HepG2 (cell line): Measurements from ENCODE around the gene CCDC136. TPM values are rescaled to one million over a fixed set of nuclear protein-coding genes. Genes with fewer than 3 reads are reported as not detected.

Experiments used
- CREB1 ChIP-seq, 2 experiments: fragments of 450-650 bp in 1 of 2; IDR thresholded peaks; 2 replicates each; pipeline ENCODE4 v1.6.1; 2016 to 2017; ENCODE audit warnings: control low read depth in 1 of 2, mild to moderate bottlenecking in 1 of 2, missing compliant biosample characterization in 1 of 2, missing genetic modification characterization in 1 of 2
- GATAD1 ChIP-seq: IDR thresholded peaks from 2 replicates; pipeline ENCODE4 v1.6.1; 2016; ENCODE audit warnings: missing genetic modification reagents, missing compliant biosample characterization
- KLF12 ChIP-seq: sonication (generic); formaldehyde crosslinking; IDR thresholded peaks from 2 replicates; pipeline ENCODE4 v1.4.0; 2020; ENCODE audit warnings: missing genetic modification reagents, borderline replicate concordance
- MAZ ChIP-seq, 2 experiments: sonication (generic) in 1 of 2; formaldehyde crosslinking in 1 of 2; IDR thresholded peaks; 2 replicates each; pipeline versions ENCODE4 v1.5.0 to v1.6.1; 2012 to 2020; ENCODE audit warnings: low read depth in 2 of 2, mild to moderate bottlenecking in 2 of 2, borderline replicate concordance in 1 of 2, improper control_type of control experiment in 1 of 2, low read length in 1 of 2, missing genetic modification reagents in 1 of 2, moderate library complexity in 1 of 2
- NFATC3 ChIP-seq: sonication (generic); formaldehyde crosslinking; IDR thresholded peaks from 2 replicates; pipeline ENCODE4 v1.5.1; 2020; ENCODE audit warnings: mild to moderate bottlenecking, missing genetic modification reagents
- NONO ChIP-seq, 2 experiments: fragments of 450-650 bp in 1 of 2; sonication (generic) in 1 of 2; formaldehyde crosslinking in 1 of 2; IDR thresholded peaks in 1 of 2; conservative IDR thresholded peaks in 1 of 2; 2 replicates each; pipeline versions ENCODE4 v1.6.1 to v1.8.0; 2017 to 2022; ENCODE audit warnings: mild to moderate bottlenecking in 1 of 2, missing genetic modification reagents in 1 of 2, moderate library complexity in 1 of 2
- PHF5A ChIP-seq: IDR thresholded peaks from one replicate; pipeline ENCODE4 v1.6.1; 2018; ENCODE audit warnings: low read depth, missing genetic modification reagents; ENCODE audit not compliant: unreplicated experiment
- RXRB ChIP-seq: IDR thresholded peaks from 2 replicates; pipeline ENCODE4 v1.6.1; 2016; ENCODE audit warnings: borderline replicate concordance, missing genetic modification reagents, missing compliant biosample characterization
- TAF1 ChIP-seq: sonication (generic); formaldehyde crosslinking; IDR thresholded peaks from 2 replicates; pipeline ENCODE4 v1.4.0; 2020; ENCODE audit warnings: missing genetic modification reagents
- ZNF333 ChIP-seq: sonication (generic); formaldehyde crosslinking; IDR thresholded peaks from 2 replicates; pipeline ENCODE4 v1.4.0; 2020; ENCODE audit warnings: mild to moderate bottlenecking, missing genetic modification reagents, borderline replicate concordance
- ZNF879 ChIP-seq: sonication (generic); formaldehyde crosslinking; IDR thresholded peaks from 2 replicates; pipeline ENCODE4 v1.8.1; 2023; ENCODE audit warnings: missing genetic modification reagents
- polyA plus RNA-seq, 8 experiments: library from polyadenylated mRNA; depleted of rRNA in 3 of 8; stranded (reverse) in 7 of 8; unstranded in 1 of 8; fragments of >200 nt; fragmentation: Illumina TruSeq in 4 of 8; extraction: Trizol in 4 of 8; gene quantifications; 2 replicates each; pipeline versions ENCODE4 v1.2.1 to v1.2.3, GENCODE V29; 2011 to 2016; ENCODE audit warnings: low read depth in 4 of 8, missing spikeins in 1 of 8, mixed read lengths in 1 of 8; ENCODE audit not compliant: insufficient read depth in 1 of 8
- total RNA-seq, 5 experiments: library from RNA; depleted of rRNA; stranded (reverse); fragments of >200 nt; fragmentation: Illumina TruSeq; extraction: Trizol; gene quantifications; 2 replicates each; pipeline ENCODE4 v1.2.3, GENCODE V29; 2016; ENCODE audit warnings: low read depth in 1 of 5
- TF ChIP-seq, protein P1 (sequence below): IDR thresholded peaks from 2 replicates; pipeline ENCODE4 v1.6.1; 2018; ENCODE audit warnings: missing genetic modification reagents
- TF ChIP-seq, protein P2 (sequence below): sonication (generic); formaldehyde crosslinking; IDR thresholded peaks from 2 replicates; pipeline ENCODE4 v1.4.0; 2020; ENCODE audit warnings: missing genetic modification reagents
- TF ChIP-seq, protein P3 (sequence below): sonication (generic); formaldehyde crosslinking; IDR thresholded peaks from 2 replicates; pipeline ENCODE4 v1.4.0; 2020; ENCODE audit warnings: missing genetic modification reagents
- TF ChIP-seq, protein P4 (sequence below): sonication (generic); formaldehyde crosslinking; IDR thresholded peaks from 2 replicates; pipeline ENCODE4 v1.4.0; 2020; ENCODE audit warnings: missing genetic modification reagents
- TF ChIP-seq, protein P5 (sequence below): IDR thresholded peaks from 2 replicates; pipeline ENCODE4 v1.6.1; 2016; ENCODE audit warnings: missing compliant biosample characterization, missing genetic modification reagents, borderline replicate concordance
- TF ChIP-seq, protein P6 (sequence below): sonication (generic); formaldehyde crosslinking; IDR thresholded peaks from 2 replicates; pipeline ENCODE4 v1.5.0; 2020; ENCODE audit warnings: mild to moderate bottlenecking, missing genetic modification reagents

Gene CCDC136
- total and polyA plus RNA-seq, 2 of the 13 experiments (the other 11 are each of a cell fraction or from before 2014, with no cell fraction given), result 0.04 to 0.38 TPM

DNA sequence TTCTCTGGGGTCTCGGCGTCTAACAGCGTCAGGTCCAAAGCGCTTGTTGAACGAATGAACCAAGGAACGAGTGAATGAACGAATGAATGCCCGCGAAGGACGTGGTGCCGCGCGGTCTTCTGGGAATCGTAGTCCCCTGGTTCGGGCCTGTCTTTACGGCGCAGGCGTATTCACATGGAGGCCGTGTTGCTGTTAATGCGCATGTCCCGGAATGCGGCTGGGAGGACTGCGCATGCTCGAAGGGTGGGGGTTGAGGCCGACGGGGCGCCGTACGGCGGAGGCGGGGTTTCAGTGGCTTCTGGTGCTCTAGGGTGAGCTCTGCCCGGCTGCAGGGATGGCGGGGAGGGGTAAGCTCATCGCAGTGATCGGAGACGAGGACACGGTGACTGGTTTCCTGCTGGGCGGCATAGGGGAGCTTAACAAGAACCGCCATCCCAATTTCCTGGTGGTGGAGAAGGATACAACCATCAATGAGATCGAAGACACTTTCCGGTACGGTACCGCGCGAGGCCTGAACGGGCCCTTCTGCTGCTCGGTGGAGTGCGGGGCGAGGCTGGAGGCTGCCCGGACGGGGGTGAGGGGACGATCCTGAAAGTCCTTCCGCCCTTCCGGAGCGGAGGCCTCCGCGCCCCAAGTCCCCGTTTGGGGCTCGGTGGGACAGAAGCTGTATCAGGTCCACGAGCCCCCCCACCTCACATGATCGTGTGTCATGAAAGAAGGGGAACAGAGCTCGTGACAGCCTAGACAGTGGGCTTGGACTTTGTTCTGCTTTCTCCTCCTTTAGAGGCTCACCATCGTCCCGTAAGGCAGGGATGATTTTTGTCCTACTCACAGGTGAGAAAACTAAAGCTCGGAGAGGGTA, 71.0 kb downstream of the CCDC136 start, which contains the start of gene ATP6V1F (continued):
- TF ChIP-seq, protein P1, sequence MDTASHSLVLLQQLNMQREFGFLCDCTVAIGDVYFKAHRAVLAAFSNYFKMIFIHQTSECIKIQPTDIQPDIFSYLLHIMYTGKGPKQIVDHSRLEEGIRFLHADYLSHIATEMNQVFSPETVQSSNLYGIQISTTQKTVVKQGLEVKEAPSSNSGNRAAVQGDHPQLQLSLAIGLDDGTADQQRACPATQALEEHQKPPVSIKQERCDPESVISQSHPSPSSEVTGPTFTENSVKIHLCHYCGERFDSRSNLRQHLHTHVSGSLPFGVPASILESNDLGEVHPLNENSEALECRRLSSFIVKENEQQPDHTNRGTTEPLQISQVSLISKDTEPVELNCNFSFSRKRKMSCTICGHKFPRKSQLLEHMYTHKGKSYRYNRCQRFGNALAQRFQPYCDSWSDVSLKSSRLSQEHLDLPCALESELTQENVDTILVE, result peak; percentile 21; the same call in 1 of the 2 replicates
- TF ChIP-seq, protein P2, sequence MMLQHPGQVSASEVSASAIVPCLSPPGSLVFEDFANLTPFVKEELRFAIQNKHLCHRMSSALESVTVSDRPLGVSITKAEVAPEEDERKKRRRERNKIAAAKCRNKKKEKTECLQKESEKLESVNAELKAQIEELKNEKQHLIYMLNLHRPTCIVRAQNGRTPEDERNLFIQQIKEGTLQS (CRISPR knock-in tag), result peak; percentile 40; the same call in 1 of the 2 replicates
- TF ChIP-seq NFATC3 (CRISPR knock-in tag), result 0 out of 2 replicates have a peak, but pooled peaks have one; percentile 49
- TF ChIP-seq, protein P3, sequence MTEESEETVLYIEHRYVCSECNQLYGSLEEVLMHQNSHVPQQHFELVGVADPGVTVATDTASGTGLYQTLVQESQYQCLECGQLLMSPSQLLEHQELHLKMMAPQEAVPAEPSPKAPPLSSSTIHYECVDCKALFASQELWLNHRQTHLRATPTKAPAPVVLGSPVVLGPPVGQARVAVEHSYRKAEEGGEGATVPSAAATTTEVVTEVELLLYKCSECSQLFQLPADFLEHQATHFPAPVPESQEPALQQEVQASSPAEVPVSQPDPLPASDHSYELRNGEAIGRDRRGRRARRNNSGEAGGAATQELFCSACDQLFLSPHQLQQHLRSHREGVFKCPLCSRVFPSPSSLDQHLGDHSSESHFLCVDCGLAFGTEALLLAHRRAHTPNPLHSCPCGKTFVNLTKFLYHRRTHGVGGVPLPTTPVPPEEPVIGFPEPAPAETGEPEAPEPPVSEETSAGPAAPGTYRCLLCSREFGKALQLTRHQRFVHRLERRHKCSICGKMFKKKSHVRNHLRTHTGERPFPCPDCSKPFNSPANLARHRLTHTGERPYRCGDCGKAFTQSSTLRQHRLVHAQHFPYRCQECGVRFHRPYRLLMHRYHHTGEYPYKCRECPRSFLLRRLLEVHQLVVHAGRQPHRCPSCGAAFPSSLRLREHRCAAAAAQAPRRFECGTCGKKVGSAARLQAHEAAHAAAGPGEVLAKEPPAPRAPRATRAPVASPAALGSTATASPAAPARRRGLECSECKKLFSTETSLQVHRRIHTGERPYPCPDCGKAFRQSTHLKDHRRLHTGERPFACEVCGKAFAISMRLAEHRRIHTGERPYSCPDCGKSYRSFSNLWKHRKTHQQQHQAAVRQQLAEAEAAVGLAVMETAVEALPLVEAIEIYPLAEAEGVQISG (CRISPR knock-in tag), result peak; percentile 12; the same call in 1 of the 2 replicates
- TF ChIP-seq NONO (IDR thresholded peaks at IDR 0.05), result no peak
- peak; percentile 68 for TF ChIP-seq NONO (CRISPR knock-in tag; conservative IDR thresholded peaks at IDR 0.05)
- TF ChIP-seq, protein P4, sequence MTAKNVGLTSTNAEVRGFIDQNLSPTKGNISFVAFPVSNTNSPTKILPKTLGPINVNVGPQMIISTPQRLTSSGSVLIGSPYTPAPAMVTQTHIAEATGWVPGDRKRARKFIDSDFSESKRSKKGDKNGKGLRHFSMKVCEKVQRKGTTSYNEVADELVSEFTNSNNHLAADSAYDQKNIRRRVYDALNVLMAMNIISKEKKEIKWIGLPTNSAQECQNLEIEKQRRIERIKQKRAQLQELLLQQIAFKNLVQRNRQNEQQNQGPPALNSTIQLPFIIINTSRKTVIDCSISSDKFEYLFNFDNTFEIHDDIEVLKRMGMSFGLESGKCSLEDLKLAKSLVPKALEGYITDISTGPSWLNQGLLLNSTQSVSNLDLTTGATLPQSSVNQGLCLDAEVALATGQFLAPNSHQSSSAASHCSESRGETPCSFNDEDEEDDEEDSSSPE (CRISPR knock-in tag), result peak; percentile 67
- peak; percentile 74 for TF ChIP-seq GATAD1
- TF ChIP-seq, protein P5, sequence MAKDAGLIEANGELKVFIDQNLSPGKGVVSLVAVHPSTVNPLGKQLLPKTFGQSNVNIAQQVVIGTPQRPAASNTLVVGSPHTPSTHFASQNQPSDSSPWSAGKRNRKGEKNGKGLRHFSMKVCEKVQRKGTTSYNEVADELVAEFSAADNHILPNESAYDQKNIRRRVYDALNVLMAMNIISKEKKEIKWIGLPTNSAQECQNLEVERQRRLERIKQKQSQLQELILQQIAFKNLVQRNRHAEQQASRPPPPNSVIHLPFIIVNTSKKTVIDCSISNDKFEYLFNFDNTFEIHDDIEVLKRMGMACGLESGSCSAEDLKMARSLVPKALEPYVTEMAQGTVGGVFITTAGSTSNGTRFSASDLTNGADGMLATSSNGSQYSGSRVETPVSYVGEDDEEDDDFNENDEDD, result peak; percentile 76
- TF ChIP-seq ZNF333 (CRISPR knock-in tag), result 0 out of 2 replicates have a peak, but pooled peaks have one; percentile 31
- TF ChIP-seq PHF5A (CRISPR knock-in tag), result peak; percentile 23
- 0 out of 2 replicates have a peak, but pooled peaks have one; percentile 74 for TF ChIP-seq MAZ (IDR thresholded peaks at IDR 0.05; ENCODE audit: borderline replicate concordance, low read depth, low read length)
- peak; percentile 51; the same call in 1 of the 2 replicates for TF ChIP-seq MAZ (CRISPR knock-in tag; IDR thresholded peaks at IDR 0.05; ENCODE audit: low read depth)
- TF ChIP-seq RXRB, result no peak
- TF ChIP-seq KLF12 (CRISPR knock-in tag), result no peak
- no peak for TF ChIP-seq ZNF879
- TF ChIP-seq CREB1 (IDR thresholded peaks at IDR 0.05), result peak; percentile 67
- peak; percentile 91 for TF ChIP-seq CREB1 (CRISPR knock-in tag; IDR thresholded peaks at IDR 0.05)
- TF ChIP-seq, protein P6, sequence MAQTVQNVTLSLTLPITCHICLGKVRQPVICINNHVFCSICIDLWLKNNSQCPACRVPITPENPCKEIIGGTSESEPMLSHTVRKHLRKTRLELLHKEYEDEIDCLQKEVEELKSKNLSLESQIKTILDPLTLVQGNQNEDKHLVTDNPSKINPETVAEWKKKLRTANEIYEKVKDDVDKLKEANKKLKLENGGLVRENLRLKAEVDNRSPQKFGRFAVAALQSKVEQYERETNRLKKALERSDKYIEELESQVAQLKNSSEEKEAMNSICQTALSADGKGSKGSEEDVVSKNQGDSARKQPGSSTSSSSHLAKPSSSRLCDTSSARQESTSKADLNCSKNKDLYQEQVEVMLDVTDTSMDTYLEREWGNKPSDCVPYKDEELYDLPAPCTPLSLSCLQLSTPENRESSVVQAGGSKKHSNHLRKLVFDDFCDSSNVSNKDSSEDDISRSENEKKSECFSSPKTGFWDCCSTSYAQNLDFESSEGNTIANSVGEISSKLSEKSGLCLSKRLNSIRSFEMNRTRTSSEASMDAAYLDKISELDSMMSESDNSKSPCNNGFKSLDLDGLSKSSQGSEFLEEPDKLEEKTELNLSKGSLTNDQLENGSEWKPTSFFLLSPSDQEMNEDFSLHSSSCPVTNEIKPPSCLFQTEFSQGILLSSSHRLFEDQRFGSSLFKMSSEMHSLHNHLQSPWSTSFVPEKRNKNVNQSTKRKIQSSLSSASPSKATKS (CRISPR knock-in tag), result no peak
- peak; percentile 67 for TF ChIP-seq TAF1 (CRISPR knock-in tag)
